ENCODE measurements around the gene ADAMTS4.

The ADAMTS4 gene

GRCh38 chr1:161188381-161188780 lies 10.5 kb downstream of the ADAMTS4 start:
- no peak overlapping the region for H3K4me3 ChIP-seq (ENCODE audit: low read length)
- H3K4me1 ChIP-seq (ENCODE audit: control insufficient read depth, insufficient read depth, low read length), result peaks cover 3% of the 10 kb centered on the region
- H3K9ac ChIP-seq (ENCODE audit: low read length), result no peak overlapping the region

GRCh38 chr1:161187311-161187710 lies 11.5 kb downstream of the ADAMTS4 start:
- Histone ChIP-seq H3K4me3 (ENCODE audit: low read length) (no peak overlapping the region), H3K4me1 (ENCODE audit: control insufficient read depth, insufficient read depth, low read length) (peaks cover 3% of the 10 kb centered on the region), H3K9ac (ENCODE audit: low read length) (no peak overlapping the region), H3K36me3 (ENCODE audit: control insufficient read depth, insufficient read depth, low read length) (no peaks in the 10 kb centered on the region), H3K27me3 (ENCODE audit: control insufficient read depth, insufficient read depth, low read length) (peaks cover 10% of the 10 kb centered on the region), H3K9me3 (ENCODE audit: control insufficient read depth, low read length) (no peaks in the 10 kb centered on the region)

More at GRCh38 chr1:161188381-161188780, 10.5 kb downstream of the ADAMTS4 start:
- Histone ChIP-seq H3K36me3 (ENCODE audit: control insufficient read depth, insufficient read depth, low read length) (no peaks in the 10 kb centered on the region), H3K27me3 (ENCODE audit: control insufficient read depth, insufficient read depth, low read length) (peaks cover 10% of the 10 kb centered on the region), H3K9me3 (ENCODE audit: control insufficient read depth, low read length) (no peaks in the 10 kb centered on the region)

GRCh38 chr1:161185732-161186311 lies 13.0 kb downstream of the ADAMTS4 start:
- peaks cover 3% of the 10 kb centered on the region for H3K4me1 ChIP-seq (ENCODE audit: control insufficient read depth, insufficient read depth, low read length)
- no peak overlapping the region for H3K4me3 ChIP-seq (ENCODE audit: low read length)
- H3K9ac ChIP-seq (ENCODE audit: low read length), result no peak overlapping the region
- no peaks in the 10 kb centered on the region for H3K9me3 ChIP-seq (ENCODE audit: control insufficient read depth, low read length)
- no peaks in the 10 kb centered on the region for H3K36me3 ChIP-seq (ENCODE audit: control insufficient read depth, insufficient read depth, low read length)
- peaks cover 3% of the 10 kb centered on the region for H3K27me3 ChIP-seq (ENCODE audit: control insufficient read depth, insufficient read depth, low read length)

- Histone ChIP-seq H3K27me3 (ENCODE audit: control insufficient read depth, insufficient read depth, low read length) (no peaks in the 10 kb centered on the region), H3K4me1 (ENCODE audit: control insufficient read depth, insufficient read depth, low read length) (peaks cover 3% of the 10 kb centered on the region), H3K9ac (ENCODE audit: low read length) (no peak overlapping the region), H3K4me3 (ENCODE audit: low read length) (no peak overlapping the region), H3K9me3 (ENCODE audit: control insufficient read depth, low read length) (no peaks in the 10 kb centered on the region), H3K36me3 (ENCODE audit: control insufficient read depth, insufficient read depth, low read length) (no peaks in the 10 kb centered on the region)
Observed at GRCh38 chr1:161185282-161185682, 13.6 kb downstream of the ADAMTS4 start.

GRCh38 chr1:161182214-161182613 lies 16.6 kb downstream of the ADAMTS4 start:
- Histone ChIP-seq H3K9me3 (ENCODE audit: control insufficient read depth, low read length) (no peaks in the 10 kb centered on the region), H3K4me1 (ENCODE audit: control insufficient read depth, insufficient read depth, low read length) (peaks cover 8% of the 10 kb centered on the region)

GRCh38 chr1:161180639-161181038 lies 18.2 kb downstream of the ADAMTS4 start:
- Histone ChIP-seq H3K4me1 (ENCODE audit: control insufficient read depth, insufficient read depth, low read length) (peaks cover 14% of the 10 kb centered on the region), H3K9ac (ENCODE audit: low read length) (no peak overlapping the region), H3K36me3 (ENCODE audit: control insufficient read depth, insufficient read depth, low read length) (no peaks in the 10 kb centered on the region), H3K9me3 (ENCODE audit: control insufficient read depth, low read length) (no peaks in the 10 kb centered on the region), H3K4me3 (ENCODE audit: low read length) (no peak overlapping the region), H3K27me3 (ENCODE audit: control insufficient read depth, insufficient read depth, low read length) (no peaks in the 10 kb centered on the region)

More at GRCh38 chr1:161182214-161182613, 16.6 kb downstream of the ADAMTS4 start:
- Histone ChIP-seq H3K36me3 (ENCODE audit: control insufficient read depth, insufficient read depth, low read length) (no peaks in the 10 kb centered on the region), H3K4me3 (ENCODE audit: low read length) (no peak overlapping the region), H3K9ac (ENCODE audit: low read length) (no peak overlapping the region), H3K27me3 (ENCODE audit: control insufficient read depth, insufficient read depth, low read length) (no peaks in the 10 kb centered on the region)

- Histone ChIP-seq H3K9ac (ENCODE audit: low read length) (no peak overlapping the region), H3K27me3 (ENCODE audit: control insufficient read depth, insufficient read depth, low read length) (no peaks in the 10 kb centered on the region), H3K4me1 (ENCODE audit: control insufficient read depth, insufficient read depth, low read length) (peaks cover 12% of the 10 kb centered on the region), H3K4me3 (ENCODE audit: low read length) (no peak overlapping the region), H3K36me3 (ENCODE audit: control insufficient read depth, insufficient read depth, low read length) (no peaks in the 10 kb centered on the region), H3K9me3 (ENCODE audit: control insufficient read depth, low read length) (no peaks in the 10 kb centered on the region)
Observed at GRCh38 chr1:161179698-161180097, 19.2 kb downstream of the ADAMTS4 start.

- H3K4me1 ChIP-seq (ENCODE audit: control insufficient read depth, insufficient read depth, low read length), result peaks cover 12% of the 10 kb centered on the region
- peak overlapping the region; percentile 85 for H3K9ac ChIP-seq (ENCODE audit: low read length)
- H3K27me3 ChIP-seq (ENCODE audit: control insufficient read depth, insufficient read depth, low read length), result no peaks in the 10 kb centered on the region
- no peaks in the 10 kb centered on the region for H3K9me3 ChIP-seq (ENCODE audit: control insufficient read depth, low read length)
- H3K4me3 ChIP-seq (ENCODE audit: low read length), result peak overlapping the region; percentile 72
- H3K36me3 ChIP-seq (ENCODE audit: control insufficient read depth, insufficient read depth, low read length), result peaks cover 4% of the 10 kb centered on the region
Observed at GRCh38 chr1:161177936-161178244, 21.0 kb downstream of the ADAMTS4 start.

- Histone ChIP-seq H3K9me3 (ENCODE audit: control insufficient read depth, low read length) (no peaks in the 10 kb centered on the region), H3K4me3 (ENCODE audit: low read length) (peak within 1 kb of the TSS; percentile 72), H3K9ac (ENCODE audit: low read length) (peak within 1 kb of the TSS; percentile 85), H3K4me1 (ENCODE audit: control insufficient read depth, insufficient read depth, low read length) (peaks cover 12% of the 10 kb centered on the region), H3K27me3 (ENCODE audit: control insufficient read depth, insufficient read depth, low read length) (no peaks in the 10 kb centered on the region), H3K36me3 (ENCODE audit: control insufficient read depth, insufficient read depth, low read length) (peaks cover 4% of the 10 kb centered on the region)
Observed at GRCh38 chr1:161177112-161177935, 21.5 kb downstream of the ADAMTS4 start, which contains the start of gene B4GALT3. Gene B4GALT3 (minus strand): TSS chr1:161177507. CDS start chr1:161176060, 1,447 bp downstream.

GRCh38 chr1:161176468-161177111 lies 22.3 kb downstream of the ADAMTS4 start:
- Histone ChIP-seq H3K27me3 (ENCODE audit: control insufficient read depth, insufficient read depth, low read length) (no peaks in the 10 kb centered on the region), H3K4me3 (ENCODE audit: low read length) (peak overlapping the region; percentile 72), H3K36me3 (ENCODE audit: control insufficient read depth, insufficient read depth, low read length) (peaks cover 4% of the 10 kb centered on the region), H3K4me1 (ENCODE audit: control insufficient read depth, insufficient read depth, low read length) (peaks cover 12% of the 10 kb centered on the region), H3K9ac (ENCODE audit: low read length) (peak overlapping the region; percentile 85), H3K9me3 (ENCODE audit: control insufficient read depth, low read length) (no peaks in the 10 kb centered on the region)

GRCh38 chr1:161175771-161176453 lies 22.9 kb downstream of the ADAMTS4 start:
- H3K27me3 ChIP-seq (ENCODE audit: control insufficient read depth, insufficient read depth, low read length), result no peaks in the 10 kb centered on the region
- peaks cover 4% of the 10 kb centered on the region for H3K36me3 ChIP-seq (ENCODE audit: control insufficient read depth, insufficient read depth, low read length)
- H3K9ac ChIP-seq (ENCODE audit: low read length), result peak overlapping the region; percentile 85
- no peak overlapping the region for H3K4me3 ChIP-seq (ENCODE audit: low read length)
- no peaks in the 10 kb centered on the region for H3K9me3 ChIP-seq (ENCODE audit: control insufficient read depth, low read length)
- H3K4me1 ChIP-seq (ENCODE audit: control insufficient read depth, insufficient read depth, low read length), result peaks cover 12% of the 10 kb centered on the region

Data from mucosa of stomach (tissue), 1 donor.